ENCODE results near the gene RPS23.

RPS23 gene

GRCh38 chr5:82277987-82278710 is at the start of gene RPS23:
Gene RPS23 (minus strand): TSS chr5:82278354. CDS start chr5:82278323, 31 bp downstream.
- peak; percentile 100 for DNase-seq

GRCh38 chr5:82327941-82328340 is 49.8 kb upstream of the RPS23 start:
- no peak for DNase-seq

DNA sequence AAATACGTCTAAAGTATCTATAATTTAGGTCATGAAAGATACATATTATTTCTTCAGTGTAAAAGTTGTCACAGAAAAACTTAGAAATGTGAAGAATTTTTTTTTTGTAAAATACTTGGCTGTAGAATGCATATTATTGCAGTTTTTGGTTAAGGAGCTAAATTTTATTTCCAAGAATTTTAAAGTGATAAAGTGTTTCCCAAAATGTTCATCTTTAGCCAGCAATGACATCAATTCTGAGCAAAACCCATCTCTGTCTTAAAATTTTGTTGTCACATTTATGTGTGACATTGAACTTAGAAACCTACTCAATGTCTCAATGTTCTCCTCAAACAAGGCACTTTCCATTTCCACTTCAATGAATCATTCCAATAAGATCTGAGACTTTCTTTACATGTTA is 47.8 kb upstream of the RPS23 start:
- no peak for DNase-seq

- no peak for DNase-seq
Measured at GRCh38 chr5:82325155-82325554, 47.0 kb upstream of the RPS23 start.

- DNase-seq, result no peak
Measured at GRCh38 chr5:82320966-82321365, 42.8 kb upstream of the RPS23 start.

DNA sequence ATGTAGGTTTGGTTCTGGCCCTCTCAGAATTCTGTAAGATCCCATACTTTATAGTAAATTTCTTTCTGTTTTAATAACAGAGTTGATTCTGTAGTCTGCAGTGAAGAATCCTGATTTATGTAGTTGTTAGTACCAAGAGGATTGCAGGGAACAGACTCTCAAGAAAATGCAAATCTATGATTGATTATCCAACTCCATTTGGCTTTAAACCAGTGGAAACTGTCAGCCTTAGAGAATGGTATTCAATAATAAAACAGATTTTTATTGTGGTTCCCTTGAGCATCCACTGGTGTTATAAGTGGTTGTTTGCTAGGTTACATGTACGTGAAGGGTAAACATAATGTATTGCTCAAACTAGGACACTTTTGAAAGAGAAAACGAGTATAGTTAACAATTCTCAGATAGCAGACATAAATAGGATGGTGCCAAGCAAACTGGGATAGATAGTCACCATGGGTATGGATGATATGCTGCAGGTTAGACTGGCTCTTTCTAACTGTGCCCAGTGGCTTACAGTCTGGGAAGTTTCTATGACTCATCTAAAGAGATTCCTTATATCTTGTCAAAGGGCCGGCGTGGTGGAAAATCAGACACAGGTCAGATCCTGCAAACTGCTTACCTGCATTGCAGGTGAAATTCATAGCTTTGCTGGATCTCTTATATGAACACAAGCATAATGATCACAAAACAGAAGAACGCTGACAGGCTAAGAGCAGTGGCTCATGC is 41.7 kb upstream of the RPS23 start:
- no peak for DNase-seq

DNA sequence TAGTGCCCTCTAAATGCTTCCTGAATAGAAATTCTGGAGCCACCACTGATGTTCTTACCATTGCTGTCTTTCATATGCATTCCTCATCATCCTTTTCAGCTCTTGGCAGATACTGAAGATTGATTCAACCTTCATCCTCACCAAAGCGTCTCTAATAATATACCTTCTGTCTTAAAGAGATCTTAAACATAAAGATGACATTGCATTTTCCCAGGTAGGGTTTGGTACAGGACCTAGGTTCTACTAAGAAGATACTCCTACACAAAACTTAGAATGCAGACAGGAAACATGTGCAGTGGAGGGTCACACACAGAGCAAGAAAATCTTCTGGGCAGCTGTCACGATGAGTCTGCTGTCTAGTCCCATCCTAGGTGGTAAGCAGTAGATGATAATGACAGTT is 41.0 kb upstream of the RPS23 start:
- no peak for DNase-seq

GRCh38 chr5:82314964-82315758 is 37.0 kb upstream of the RPS23 start:
- peak; percentile 69 for DNase-seq

DNA sequence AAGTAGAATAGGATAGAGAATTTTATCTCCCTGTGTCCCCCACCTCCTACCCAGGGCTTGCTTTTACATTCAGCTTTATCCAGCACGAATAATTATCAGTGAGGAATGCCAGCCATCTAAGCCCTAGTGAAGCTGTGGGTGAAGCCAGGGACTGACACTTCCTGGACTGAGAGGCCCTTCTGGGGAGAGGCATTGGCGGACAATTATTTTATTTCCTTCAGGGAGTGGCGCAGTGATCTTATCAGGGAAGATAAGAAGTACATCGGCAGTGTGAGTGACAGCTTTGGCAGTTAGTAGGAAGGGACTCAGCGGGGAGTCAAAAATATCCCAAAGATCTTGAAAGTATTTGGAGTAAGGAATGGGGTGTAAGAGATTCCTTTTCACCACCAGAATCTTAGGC is 34.9 kb upstream of the RPS23 start:
- no peak for DNase-seq

DNA sequence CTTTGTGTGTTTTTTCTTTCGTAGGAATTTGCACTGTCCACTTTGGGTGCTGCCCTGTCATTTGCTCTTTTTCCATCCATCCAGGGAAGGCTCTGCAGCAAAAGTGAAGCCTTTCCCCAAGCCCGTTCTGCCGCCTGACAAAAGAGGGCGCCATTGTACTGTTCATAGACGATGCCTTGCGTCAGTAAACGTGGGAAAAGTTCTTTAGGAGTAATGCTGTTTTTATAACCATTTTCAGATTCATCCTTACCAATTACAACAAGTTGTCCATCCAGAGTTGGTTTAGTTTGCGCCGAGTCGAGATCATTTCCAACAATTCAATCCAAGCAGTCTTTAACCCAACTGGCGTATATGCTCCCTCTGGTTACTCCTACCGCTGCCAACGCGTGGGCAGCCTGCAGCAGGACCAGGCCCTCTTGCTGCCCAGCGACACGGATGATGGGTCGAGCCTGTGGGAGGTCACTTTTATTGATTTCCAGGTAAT is 34.3 kb upstream of the RPS23 start:
- no peak for DNase-seq

DNA sequence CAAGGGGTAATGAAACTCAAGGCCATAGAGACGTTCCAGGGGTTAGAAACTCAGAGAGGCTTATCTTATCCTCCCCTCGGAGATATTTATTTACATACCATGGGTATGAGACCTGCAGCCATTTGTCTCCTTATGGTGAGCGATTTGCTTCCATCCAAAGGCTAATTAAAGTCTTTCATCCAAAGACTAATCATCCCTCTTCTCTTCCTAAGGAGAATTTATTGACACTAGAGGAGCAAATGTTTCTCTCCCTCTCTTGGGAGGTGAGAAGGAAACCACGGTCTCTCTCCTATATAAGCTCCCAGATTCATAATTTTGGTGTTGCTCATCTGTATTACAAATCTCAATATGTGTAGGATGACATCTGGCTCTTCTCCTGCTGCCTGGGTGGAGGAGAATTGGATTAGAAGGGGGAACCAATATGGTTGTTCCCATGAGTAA is 31.0 kb upstream of the RPS23 start:
- DNase-seq, result no peak

- DNase-seq, result no peak
Measured at GRCh38 chr5:82308416-82308815, 30.3 kb upstream of the RPS23 start.

DNA sequence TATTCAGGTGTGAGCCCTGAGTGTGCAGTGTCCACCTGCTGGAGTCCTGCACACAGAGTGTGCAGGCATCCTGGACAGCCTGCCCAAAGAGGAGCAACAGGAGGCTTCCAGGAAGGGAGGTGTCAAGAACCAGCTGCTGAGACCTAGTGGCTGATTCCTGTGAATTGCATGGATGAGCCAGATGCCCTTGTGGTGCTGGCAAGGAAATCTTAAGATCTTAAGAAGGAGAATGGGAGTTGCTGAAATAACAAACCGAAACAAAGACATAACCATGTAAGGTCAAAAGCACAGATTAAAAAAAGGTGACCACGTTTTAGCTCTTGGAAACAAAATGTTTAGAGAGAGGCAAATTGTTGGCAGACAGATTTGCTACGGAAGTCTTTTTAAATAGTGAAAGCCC is 29.3 kb upstream of the RPS23 start:
- no peak for DNase-seq

DNA sequence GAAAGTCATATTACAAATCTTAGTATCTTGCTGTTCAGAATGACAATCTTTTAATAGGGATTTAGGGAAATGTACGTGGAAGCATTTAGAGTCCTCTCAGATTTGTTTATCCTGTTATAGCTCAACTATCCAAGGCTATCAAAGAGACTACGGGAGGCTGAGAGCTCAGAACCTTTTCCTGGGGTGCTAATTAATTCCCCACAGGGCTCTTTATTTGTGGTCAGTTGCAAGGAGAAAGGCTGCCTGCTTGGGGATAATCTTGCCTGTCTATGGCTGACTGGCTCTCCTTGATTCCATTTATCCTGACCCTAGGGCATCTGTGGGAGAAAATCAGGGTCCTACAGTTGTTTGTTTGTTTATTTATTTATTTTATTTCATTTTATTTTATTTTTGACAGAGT is 28.0 kb upstream of the RPS23 start:
- DNase-seq, result no peak

- DNase-seq, result no peak
Measured at GRCh38 chr5:82301190-82301589, 23.0 kb upstream of the RPS23 start.

- DNase-seq, result no peak
Measured at GRCh38 chr5:82298668-82299067, 20.5 kb upstream of the RPS23 start.

DNA sequence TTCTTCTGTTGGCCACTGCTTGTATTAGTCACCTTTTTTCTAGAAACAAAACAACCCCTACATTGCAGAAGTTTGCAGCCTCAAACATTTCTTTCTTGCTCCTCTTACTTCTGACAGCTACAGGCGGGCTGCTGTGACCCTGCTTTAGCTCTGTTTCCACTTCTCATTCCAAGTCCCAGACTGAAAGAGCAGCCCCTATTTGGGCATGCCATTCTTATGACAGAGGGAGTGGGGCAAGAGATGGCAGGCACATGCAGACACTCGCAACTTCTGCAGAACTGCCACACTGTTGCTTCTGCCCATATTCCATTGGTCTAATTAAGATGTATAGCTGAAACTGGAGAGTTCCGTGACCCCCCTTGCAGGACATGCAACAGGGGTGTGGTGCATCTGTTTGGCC is 19.6 kb upstream of the RPS23 start:
- no peak for DNase-seq

DNA sequence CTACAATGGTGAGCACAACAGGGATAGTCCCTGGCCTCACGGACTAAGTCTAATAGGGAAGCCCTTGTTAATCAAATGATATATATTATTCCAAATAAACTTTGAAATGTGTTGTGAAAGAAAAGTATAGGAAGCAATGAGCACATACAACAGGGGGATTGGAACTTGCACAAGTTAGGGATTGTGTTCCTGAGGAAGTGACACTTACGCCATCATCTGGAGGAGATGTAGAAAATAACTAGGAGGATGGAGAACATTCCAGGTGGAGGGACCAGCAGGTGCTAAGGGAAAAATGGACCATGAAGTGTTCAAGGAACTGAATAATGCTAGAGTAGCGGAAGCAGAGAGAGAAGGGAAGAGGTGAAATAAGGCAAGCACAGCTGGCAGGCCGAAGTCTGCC is 18.8 kb upstream of the RPS23 start:
- DNase-seq, result no peak

- DNase-seq, result no peak
Measured at GRCh38 chr5:82295959-82296531, 17.9 kb upstream of the RPS23 start.

DNA sequence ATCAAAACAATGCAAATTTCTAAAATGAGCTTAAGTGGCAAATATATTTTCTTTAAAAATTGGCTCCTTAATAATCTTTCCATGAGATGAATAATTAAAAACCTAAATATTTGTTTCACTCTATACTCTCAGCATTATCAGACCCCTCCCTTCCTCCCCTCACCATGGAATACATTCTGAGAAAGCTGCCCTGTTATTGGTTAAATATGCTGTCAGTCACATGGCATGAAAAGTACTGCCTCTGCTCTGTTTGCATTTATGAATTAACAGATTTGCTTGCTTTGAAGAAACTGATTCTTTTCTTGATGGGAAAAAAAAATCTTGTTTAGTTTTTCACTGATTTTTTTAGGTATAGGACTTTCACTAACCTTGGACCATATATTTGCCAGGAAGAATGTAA is 17.0 kb upstream of the RPS23 start:
- DNase-seq, result no peak

GRCh38 chr5:82291420-82291819 is 13.3 kb upstream of the RPS23 start:
- DNase-seq, result no peak

- no peak for DNase-seq
Measured at GRCh38 chr5:82290908-82291307, 12.8 kb upstream of the RPS23 start.

- DNase-seq, result no peak
Measured at GRCh38 chr5:82290005-82290404, 11.9 kb upstream of the RPS23 start.

All from KG1 (cell line).